Measurements from ENCODE around the gene PTTG2. TPM values are rescaled to one million over a fixed set of nuclear protein-coding genes. Genes with fewer than 3 reads are reported as not detected.

PTTG2 gene
- total RNA-seq, 2 experiments from 2014 or later: not detected

GRCh38 chr4:37994569-37994968 lies 34.4 kb downstream of the PTTG2 start:
- H3K27me3 Mint-ChIP-seq: no peaks in the 10 kb centered on the region
- TF ChIP-seq CTCF (IDR thresholded peaks at IDR 0.05): no peak
- ChIA-PET POLR2A (no interaction called here), CTCF (interaction anchor here (0.9 to 1.8 kb wide), 2 partner anchors 23 to 58 kb away, joined by 3 to 5 read pairs; no protein-coding TSS in a partner anchor)
- intact Hi-C loops (cut with micrococcal nuclease): no loop called here
- no peak overlapping the region for H3K27ac Mint-ChIP-seq
- H3K36me3 Mint-ChIP-seq (ENCODE audit: low read depth): no peaks in the 10 kb centered on the region
- ATAC-seq: peak; percentile 55
- no peak overlapping the region for H3K4me3 Mint-ChIP-seq
- H3K4me1 Mint-ChIP-seq (ENCODE audit: low read depth): peaks cover 39% of the 10 kb centered on the region
- H3K9me3 Mint-ChIP-seq: no peaks in the 10 kb centered on the region
- DNase-seq: no peak

- Mint-ChIP-seq H3K27ac (no peak overlapping the region), H3K4me3 (no peak overlapping the region), H3K36me3 (ENCODE audit: low read depth) (no peaks in the 10 kb centered on the region), H3K4me1 (ENCODE audit: low read depth) (peaks cover 42% of the 10 kb centered on the region), H3K9me3 (no peaks in the 10 kb centered on the region), H3K27me3 (no peaks in the 10 kb centered on the region)
- ChIA-PET CTCF (interaction anchor here (0.9 kb wide), 1 partner anchor 58 kb away, joined by 3 read pairs; no protein-coding TSS in a partner anchor), POLR2A (no interaction called here)
- ATAC-seq (no peak), DNase-seq (no peak)
- TF ChIP-seq CTCF (IDR thresholded peaks at IDR 0.05): no peak
- intact Hi-C loops (cut with micrococcal nuclease): no loop called here
Observed at GRCh38 chr4:37995299-37995821, 35.2 kb downstream of the PTTG2 start.

DNA sequence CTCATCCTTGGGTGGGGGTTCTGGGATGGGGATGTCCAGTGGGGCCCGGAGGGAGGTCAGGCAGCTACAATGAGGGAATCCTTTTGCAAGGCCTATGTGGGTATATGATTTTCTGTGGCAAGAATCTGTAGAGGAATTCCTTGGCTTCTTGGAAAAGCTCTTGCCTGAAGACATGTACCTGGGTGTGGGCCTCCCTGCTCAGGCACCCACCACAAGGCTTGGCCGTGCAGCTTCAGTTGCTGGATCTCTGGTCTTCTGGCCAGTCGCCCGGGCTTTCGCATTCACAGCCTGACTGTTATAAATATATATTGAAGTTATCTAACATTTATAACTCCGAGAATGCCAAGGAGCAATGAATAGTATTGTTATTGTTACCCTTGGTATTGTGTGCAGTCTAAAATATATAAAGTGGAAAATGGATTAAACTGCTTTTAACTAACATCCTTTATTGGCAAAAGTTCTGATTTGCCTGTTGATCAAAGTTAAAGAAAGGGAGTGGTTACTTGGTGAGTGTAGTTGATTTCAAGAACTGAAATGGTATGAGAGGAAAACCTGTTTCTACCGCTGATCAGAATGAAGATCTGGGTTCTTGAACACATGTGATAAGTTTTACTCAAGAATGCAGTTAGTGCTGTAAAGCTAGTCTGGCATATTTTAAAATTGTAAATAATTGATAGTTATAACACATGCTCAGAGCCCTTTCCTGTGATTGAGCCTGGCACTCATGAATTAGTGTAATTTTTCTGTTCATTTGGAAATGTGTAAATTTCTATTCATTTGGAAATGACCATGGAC lies 36.0 kb downstream of the PTTG2 start:
- no peak overlapping the region for H3K27ac Mint-ChIP-seq
- H3K4me3 Mint-ChIP-seq: no peak overlapping the region
- intact Hi-C loops (cut with micrococcal nuclease): no loop called here
- TF ChIP-seq CTCF (IDR thresholded peaks at IDR 0.05): no peak
- H3K27me3 Mint-ChIP-seq: no peaks in the 10 kb centered on the region
- peaks cover 42% of the 10 kb centered on the region for H3K4me1 Mint-ChIP-seq (ENCODE audit: low read depth)
- H3K36me3 Mint-ChIP-seq (ENCODE audit: low read depth): no peaks in the 10 kb centered on the region
- POLR2A ChIA-PET: no interaction called here
- no peak for DNase-seq
- H3K9me3 Mint-ChIP-seq: no peaks in the 10 kb centered on the region
- CTCF ChIA-PET: no interaction called here
- ATAC-seq: no peak

GRCh38 chr4:37998226-37998625 lies 38.0 kb downstream of the PTTG2 start:
- no peaks in the 10 kb centered on the region for H3K27me3 Mint-ChIP-seq
- H3K4me1 Mint-ChIP-seq (ENCODE audit: low read depth): peaks cover 50% of the 10 kb centered on the region
- intact Hi-C loops (cut with micrococcal nuclease): no loop called here
- no peaks in the 10 kb centered on the region for H3K9me3 Mint-ChIP-seq
- H3K4me3 Mint-ChIP-seq: no peak overlapping the region
- ChIA-PET POLR2A (no interaction called here), CTCF (no interaction called here)
- H3K27ac Mint-ChIP-seq: no peak overlapping the region
- no peak for TF ChIP-seq CTCF (IDR thresholded peaks at IDR 0.05)
- DNase-seq (no peak), ATAC-seq (no peak)
- no peaks in the 10 kb centered on the region for H3K36me3 Mint-ChIP-seq (ENCODE audit: low read depth)

- Mint-ChIP-seq H3K9me3 (no peaks in the 10 kb centered on the region), H3K27me3 (no peaks in the 10 kb centered on the region), H3K4me1 (ENCODE audit: low read depth) (peaks cover 55% of the 10 kb centered on the region), H3K4me3 (no peak overlapping the region), H3K36me3 (ENCODE audit: low read depth) (no peaks in the 10 kb centered on the region), H3K27ac (no peak overlapping the region)
- DNase-seq (peak; percentile 43), ATAC-seq (peak; percentile 67)
- intact Hi-C loops (cut with micrococcal nuclease): no loop called here
- CTCF ChIA-PET: no interaction called here
- TF ChIP-seq CTCF (IDR thresholded peaks at IDR 0.05): no peak
- POLR2A ChIA-PET: no interaction called here
Observed at GRCh38 chr4:37999000-37999716, 39.0 kb downstream of the PTTG2 start.

All from activated CD8-positive, alpha-beta T cell treated with anti-CD3 and anti-CD28 coated beads for 36 hours (primary cell).